Neural progenitor cell (in vitro differentiated cells): ENCODE results near the gene DMBX1.

Experiments
- CTCF ChIP-seq: fragments of 200-600 bp; sonication (generic); IDR thresholded peaks from 2 replicates; pipeline ENCODE4 v1.5.1; 2017; ENCODE audit warnings: antibody characterized with exemption, mild to moderate bottlenecking
- EZH2 ChIP-seq: fragments of 200-600 bp; sonication (generic); IDR thresholded peaks from 2 replicates; pipeline ENCODE4 v1.6.1; 2017; ENCODE audit warnings: antibody characterized with exemption, mild to moderate bottlenecking, moderate library complexity
- EZH2phosphoT487 ChIP-seq: fragments of 200-600 bp; sonication (generic); IDR thresholded peaks from 2 replicates; pipeline ENCODE4 v1.6.1; 2017; ENCODE audit warnings: antibody characterized with exemption

GRCh38 chr1:46537651-46538050 is 48.0 kb downstream of the DMBX1 start:
- no peak for TF ChIP-seq CTCF
- TF ChIP-seq EZH2: no peak
- TF ChIP-seq EZH2phosphoT487: no peak
